Smooth muscle cell (in vitro differentiated cells): ENCODE results near the gene RBCK1. TPM values are rescaled to one million over a fixed set of nuclear protein-coding genes. Genes with fewer than 3 reads are reported as not detected.

Experiments used
- DNase-seq: peaks from one replicate; lab custom pipeline; 2025; ENCODE audit not compliant: unreplicated experiment; lab: John Stamatoyannopoulos, UW
- H2AFZ ChIP-seq: fragments of 200-600 bp; sonication (generic); 2 replicates; pipeline ENCODE4 v1.6.0; 2016; ENCODE audit warnings: antibody characterized with exemption, low read depth, mild to moderate bottlenecking
- H3F3A ChIP-seq: fragments of 200-600 bp; sonication (generic); 2 replicates; pipeline ENCODE4 v1.6.0; 2017; ENCODE audit warnings: antibody characterized with exemption, low read depth
- H3K27ac ChIP-seq: fragments of 200-600 bp; sonication (generic); 2 replicates; pipeline ENCODE4 v1.5.1; 2016; ENCODE audit warnings: low read depth, mild to moderate bottlenecking
- H3K27me3 ChIP-seq: fragments of 200-600 bp; sonication (generic); 2 replicates; pipeline ENCODE4 v1.6.1; 2016; ENCODE audit warnings: low read depth, mild to moderate bottlenecking
- H3K36me3 ChIP-seq: fragments of 200-600 bp; sonication (generic); 2 replicates; pipeline ENCODE4 v1.5.1; 2016; ENCODE audit warnings: low read depth
- H3K4me1 ChIP-seq: fragments of 200-600 bp; sonication (generic); 2 replicates; pipeline ENCODE4 v1.5.1; 2016; ENCODE audit warnings: low read depth
- H3K4me2 ChIP-seq: fragments of 200-600 bp; sonication (generic); 2 replicates; pipeline ENCODE4 v1.6.0; 2016; ENCODE audit warnings: mild to moderate bottlenecking
- H3K4me3 ChIP-seq: fragments of 200-600 bp; sonication (generic); 2 replicates; pipeline ENCODE4 v1.5.1; 2016; ENCODE audit warnings: mild to moderate bottlenecking
- H3K79me2 ChIP-seq: fragments of 200-600 bp; sonication (generic); 2 replicates; pipeline ENCODE4 v1.6.0; 2016; ENCODE audit warnings: low read depth, mild to moderate bottlenecking
- H3K9ac ChIP-seq: fragments of 200-600 bp; sonication (generic); 2 replicates; pipeline ENCODE4 v1.6.0; 2016; ENCODE audit warnings: low read depth
- H3K9me3 ChIP-seq: fragments of 200-600 bp; sonication (generic); replicated peaks from 2 replicates; pipeline ENCODE4 v1.5.1; 2016; ENCODE audit warnings: low read depth
- H4K20me1 ChIP-seq: fragments of 200-600 bp; sonication (generic); 2 replicates; pipeline ENCODE4 v1.6.0; 2016; ENCODE audit warnings: low read depth
- WGBS: methylation state at CpG from one replicate; pipeline ENCODE4 v1.1.7; 2016; ENCODE audit warnings: low lambda C conversion rate; 5-methylcytosine and 5-hydroxymethylcytosine counted together
- polyA plus RNA-seq: library from polyadenylated mRNA; unstranded; fragments of >200 nt; fragmentation: Nextera tagmentation; extraction: Ambion mirVana; gene quantifications from 2 replicates; pipeline ENCODE4 v1.2.1, GENCODE V29; 2016
- total RNA-seq: library from RNA; depleted of rRNA; stranded (reverse); fragments of >200 nt; gene quantifications from 2 replicates; pipeline ENCODE4 v1.2.3, GENCODE V29; 2014
- TF ChIP-seq, protein P1 (sequence below): fragments of 200-600 bp; sonication (generic); IDR thresholded peaks from 2 replicates; pipeline ENCODE4 v1.5.1; 2017; ENCODE audit warnings: borderline replicate concordance, mild to moderate bottlenecking, antibody characterized with exemption; ENCODE audit not compliant: insufficient read depth, poor library complexity, severe bottlenecking

The RBCK1 gene
- total and polyA plus RNA-seq, 2 experiments from 2014 or later: 43.0 to 53.9 TPM

DNA sequence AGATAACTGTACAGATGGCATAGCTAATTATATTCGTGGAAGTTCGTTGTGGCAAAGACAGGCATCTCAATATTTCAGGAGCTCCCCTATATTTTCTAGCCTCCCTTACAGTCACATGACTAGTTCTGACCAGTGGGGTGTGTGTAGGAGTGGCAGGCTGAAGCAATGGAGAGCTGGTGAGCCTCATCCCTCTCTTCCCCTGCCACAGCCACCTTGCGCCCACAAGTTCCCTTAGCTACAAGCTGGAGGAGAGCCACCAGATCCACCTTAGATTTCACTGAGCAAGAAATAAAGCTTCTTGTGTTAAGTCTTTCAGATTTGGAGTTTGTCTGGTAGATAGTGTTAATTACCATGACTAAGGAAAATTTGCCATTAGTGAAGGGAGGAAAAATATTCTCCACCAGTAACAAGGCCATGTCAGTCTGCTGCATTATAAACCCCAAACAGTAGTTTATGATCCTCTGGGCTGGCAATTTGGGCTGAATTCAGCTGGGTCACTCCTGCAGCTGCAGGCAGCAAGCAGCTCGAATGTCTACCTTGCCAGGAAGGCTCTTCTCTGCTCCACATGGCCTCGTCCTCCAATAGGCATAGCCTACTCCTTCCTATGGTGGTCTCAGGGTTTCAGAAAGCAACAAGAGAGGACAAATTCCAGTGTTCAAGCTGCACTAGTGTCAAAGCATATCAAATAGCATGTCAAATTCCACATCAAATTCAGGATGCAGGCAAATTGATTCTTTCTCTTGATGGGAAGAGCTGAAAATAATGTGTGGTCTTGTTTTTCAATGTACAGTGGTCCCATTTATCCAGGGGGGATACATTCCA is 7.4 kb upstream of the RBCK1 start:
- no peak overlapping the region for H2AFZ ChIP-seq
- no peaks in the 10 kb centered on the region for H3K36me3 ChIP-seq
- no peaks in the 10 kb centered on the region for H3K79me2 ChIP-seq
- H3K27me3 ChIP-seq: no peaks in the 10 kb centered on the region
- 88% methylated on average over 5 of the region's 5 CpGs for WGBS
- TF ChIP-seq, protein P1, sequence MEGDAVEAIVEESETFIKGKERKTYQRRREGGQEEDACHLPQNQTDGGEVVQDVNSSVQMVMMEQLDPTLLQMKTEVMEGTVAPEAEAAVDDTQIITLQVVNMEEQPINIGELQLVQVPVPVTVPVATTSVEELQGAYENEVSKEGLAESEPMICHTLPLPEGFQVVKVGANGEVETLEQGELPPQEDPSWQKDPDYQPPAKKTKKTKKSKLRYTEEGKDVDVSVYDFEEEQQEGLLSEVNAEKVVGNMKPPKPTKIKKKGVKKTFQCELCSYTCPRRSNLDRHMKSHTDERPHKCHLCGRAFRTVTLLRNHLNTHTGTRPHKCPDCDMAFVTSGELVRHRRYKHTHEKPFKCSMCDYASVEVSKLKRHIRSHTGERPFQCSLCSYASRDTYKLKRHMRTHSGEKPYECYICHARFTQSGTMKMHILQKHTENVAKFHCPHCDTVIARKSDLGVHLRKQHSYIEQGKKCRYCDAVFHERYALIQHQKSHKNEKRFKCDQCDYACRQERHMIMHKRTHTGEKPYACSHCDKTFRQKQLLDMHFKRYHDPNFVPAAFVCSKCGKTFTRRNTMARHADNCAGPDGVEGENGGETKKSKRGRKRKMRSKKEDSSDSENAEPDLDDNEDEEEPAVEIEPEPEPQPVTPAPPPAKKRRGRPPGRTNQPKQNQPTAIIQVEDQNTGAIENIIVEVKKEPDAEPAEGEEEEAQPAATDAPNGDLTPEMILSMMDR: no peak
- no peak overlapping the region for H3K27ac ChIP-seq
- no peaks in the 10 kb centered on the region for H3F3A ChIP-seq
- no peak for DNase-seq
- H4K20me1 ChIP-seq: no peaks in the 10 kb centered on the region
- no peaks in the 10 kb centered on the region for H3K4me1 ChIP-seq
- no peak overlapping the region for H3K4me3 ChIP-seq
- H3K4me2 ChIP-seq: no peak overlapping the region
- no peak overlapping the region for H3K9ac ChIP-seq
- no peaks in the 10 kb centered on the region for H3K9me3 ChIP-seq

- WGBS: 78% methylated on average over 9 of the region's 9 CpGs
- Histone ChIP-seq H3K79me2 (no peaks in the 10 kb centered on the region), H3K4me3 (no peak overlapping the region), H3K9me3 (no peaks in the 10 kb centered on the region), H3F3A (no peaks in the 10 kb centered on the region), H4K20me1 (no peaks in the 10 kb centered on the region), H3K27me3 (no peaks in the 10 kb centered on the region), H3K27ac (no peak overlapping the region), H3K36me3 (no peaks in the 10 kb centered on the region), H3K4me1 (no peaks in the 10 kb centered on the region), H2AFZ (no peak overlapping the region), H3K4me2 (no peak overlapping the region), H3K9ac (no peak overlapping the region)
- no peak for DNase-seq
- TF ChIP-seq, protein P1: no peak
These were observed 6.2 kb upstream of the RBCK1 start for GRCh38 chr20:401682-402495.

- H3K9me3 ChIP-seq: no peaks in the 10 kb centered on the region
- no peaks in the 10 kb centered on the region for H3F3A ChIP-seq
- no peak for DNase-seq
- no peaks in the 10 kb centered on the region for H3K79me2 ChIP-seq
- no peaks in the 10 kb centered on the region for H3K36me3 ChIP-seq
- TF ChIP-seq, protein P1: no peak
- WGBS: 95% methylated on average over 2 of the region's 2 CpGs
- no peaks in the 10 kb centered on the region for H3K4me1 ChIP-seq
- H3K9ac ChIP-seq: no peak overlapping the region
- no peak overlapping the region for H3K4me2 ChIP-seq
- H3K4me3 ChIP-seq: no peak overlapping the region
- H3K27ac ChIP-seq: no peak overlapping the region
- H4K20me1 ChIP-seq: no peaks in the 10 kb centered on the region
- H2AFZ ChIP-seq: no peak overlapping the region
- no peaks in the 10 kb centered on the region for H3K27me3 ChIP-seq
These were observed 5.6 kb upstream of the RBCK1 start for GRCh38 chr20:402496-402885.
